ENCODE results near the gene COL28A1.
"Not testable (repeated sequence)": the region's sequence is repeated elsewhere in the genome, so short reads cannot be mapped to it uniquely, and the experiment has no call there.

Gene COL28A1

GRCh38 chr7:7486362-7486761 lies 49.3 kb downstream of the COL28A1 start:
- TF ChIP-seq CTCF (IDR thresholded peaks at IDR 0.05): no peak
- H3K9ac ChIP-seq: no peak overlapping the region

DNA sequence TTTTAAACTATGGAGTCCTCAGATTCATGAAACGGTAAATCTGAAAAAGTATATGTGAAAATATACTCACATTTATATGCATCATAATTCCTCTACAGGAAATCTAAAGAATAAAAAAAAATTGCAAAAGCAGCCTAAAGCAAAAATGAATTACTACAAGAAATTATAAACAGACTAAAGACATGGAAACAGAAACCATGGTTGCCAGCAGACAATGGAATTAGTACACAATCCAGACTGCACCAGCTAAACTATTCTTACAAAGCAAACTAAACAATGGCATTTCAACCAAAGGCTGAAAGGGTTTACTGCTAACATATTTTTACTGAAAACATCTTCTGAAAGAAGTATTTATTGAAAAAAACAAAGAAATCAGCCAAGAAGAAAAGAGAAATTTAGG lies 51.6 kb downstream of the COL28A1 start:
- H3K4me2 ChIP-seq (ENCODE audit: low read length): no peak overlapping the region
- no peaks in the 10 kb centered on the region for H3K9me3 ChIP-seq (ENCODE audit: control insufficient read depth, low read length)
- H3K9ac ChIP-seq: no peak overlapping the region
- no peaks in the 10 kb centered on the region for H3K27me3 ChIP-seq (ENCODE audit: control insufficient read depth, insufficient read depth, low read length)
- no peaks in the 10 kb centered on the region for H3K79me2 ChIP-seq
- TF ChIP-seq CTCF (IDR thresholded peaks at IDR 0.05): no peak
- no peak overlapping the region for H3K27ac ChIP-seq
- no peak overlapping the region for H2AFZ ChIP-seq
- no peaks in the 10 kb centered on the region for H3K4me1 ChIP-seq
- no peaks in the 10 kb centered on the region for H3K36me3 ChIP-seq (ENCODE audit: control insufficient read depth, insufficient read depth, low read length)
- H3K4me3 ChIP-seq (ENCODE audit: low read depth, low read length): no peak overlapping the region

More at GRCh38 chr7:7486362-7486761, 49.3 kb downstream of the COL28A1 start:
- Histone ChIP-seq H3K4me2 (ENCODE audit: low read length) (no peak overlapping the region), H3K9me3 (ENCODE audit: control insufficient read depth, low read length) (no peaks in the 10 kb centered on the region), H3K27ac (no peak overlapping the region), H3K36me3 (ENCODE audit: control insufficient read depth, insufficient read depth, low read length) (no peaks in the 10 kb centered on the region), H3K4me1 (no peaks in the 10 kb centered on the region), H3K4me3 (ENCODE audit: low read depth, low read length) (no peak overlapping the region), H3K79me2 (no peaks in the 10 kb centered on the region), H3K27me3 (ENCODE audit: control insufficient read depth, insufficient read depth, low read length) (no peaks in the 10 kb centered on the region), H2AFZ (no peak overlapping the region)

- H3K9me3 ChIP-seq (ENCODE audit: control insufficient read depth, low read length): no peaks in the 10 kb centered on the region
- no peak overlapping the region for H3K4me3 ChIP-seq (ENCODE audit: low read depth, low read length)
- H3K79me2 ChIP-seq: no peaks in the 10 kb centered on the region
- no peak for TF ChIP-seq CTCF (IDR thresholded peaks at IDR 0.05)
- no peak overlapping the region for H2AFZ ChIP-seq
- H3K4me1 ChIP-seq: no peaks in the 10 kb centered on the region
- no peak overlapping the region for H3K27ac ChIP-seq
- no peak overlapping the region for H3K9ac ChIP-seq
- H3K27me3 ChIP-seq (ENCODE audit: control insufficient read depth, insufficient read depth, low read length): no peaks in the 10 kb centered on the region
- no peaks in the 10 kb centered on the region for H3K36me3 ChIP-seq (ENCODE audit: control insufficient read depth, insufficient read depth, low read length)
- no peak overlapping the region for H3K4me2 ChIP-seq (ENCODE audit: low read length)
Measured at GRCh38 chr7:7481802-7482201, 53.9 kb downstream of the COL28A1 start.

GRCh38 chr7:7479275-7479805 lies 56.3 kb downstream of the COL28A1 start:
- Histone ChIP-seq H3K79me2 (no peaks in the 10 kb centered on the region), H3K4me1 (no peaks in the 10 kb centered on the region), H3K4me3 (ENCODE audit: low read depth, low read length) (no peak overlapping the region), H3K36me3 (ENCODE audit: control insufficient read depth, insufficient read depth, low read length) (no peaks in the 10 kb centered on the region), H3K27me3 (ENCODE audit: control insufficient read depth, insufficient read depth, low read length) (no peaks in the 10 kb centered on the region), H3K9me3 (ENCODE audit: control insufficient read depth, low read length) (no peaks in the 10 kb centered on the region), H3K9ac (no peak overlapping the region), H2AFZ (no peak overlapping the region), H3K4me2 (ENCODE audit: low read length) (no peak overlapping the region), H3K27ac (no peak overlapping the region)
- TF ChIP-seq CTCF (IDR thresholded peaks at IDR 0.05): no peak

GRCh38 chr7:7478569-7478968 lies 57.1 kb downstream of the COL28A1 start:
- Histone ChIP-seq H3K27ac (no peak overlapping the region), H2AFZ (no peak overlapping the region), H3K9ac (no peak overlapping the region), H3K4me2 (ENCODE audit: low read length) (no peak overlapping the region), H3K27me3 (ENCODE audit: control insufficient read depth, insufficient read depth, low read length) (no peaks in the 10 kb centered on the region), H3K4me3 (ENCODE audit: low read depth, low read length) (no peak overlapping the region), H3K36me3 (ENCODE audit: control insufficient read depth, insufficient read depth, low read length) (no peaks in the 10 kb centered on the region), H3K79me2 (no peaks in the 10 kb centered on the region), H3K4me1 (no peaks in the 10 kb centered on the region), H3K9me3 (ENCODE audit: control insufficient read depth, low read length) (no peaks in the 10 kb centered on the region)
- no peak for TF ChIP-seq CTCF (IDR thresholded peaks at IDR 0.05)

DNA sequence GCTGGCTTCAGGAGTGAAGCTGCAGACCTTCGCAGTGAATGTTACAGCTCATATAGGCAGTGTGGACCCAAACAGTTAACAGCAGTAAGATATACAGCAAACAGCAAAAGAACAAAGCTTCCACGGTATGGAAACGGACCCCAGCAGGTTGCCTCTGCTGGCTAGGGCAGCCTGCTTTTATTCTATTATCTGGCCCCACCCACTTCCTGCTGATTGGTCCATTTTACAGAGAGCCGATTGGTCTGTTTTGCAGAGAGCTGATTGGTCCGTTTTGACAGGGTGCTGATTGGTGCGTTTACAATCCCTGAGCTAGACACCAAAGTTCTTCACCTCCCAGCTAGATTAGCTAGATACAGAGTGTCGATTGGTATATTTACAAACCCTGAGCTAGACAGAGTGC lies 58.0 kb downstream of the COL28A1 start:
- not testable (repeated sequence) for H3K4me3 ChIP-seq (ENCODE audit: low read depth, low read length); H3K4me1 ChIP-seq; H3K9ac ChIP-seq; H3K4me2 ChIP-seq (ENCODE audit: low read length); H3K27me3 ChIP-seq (ENCODE audit: control insufficient read depth, insufficient read depth, low read length); H3K27ac ChIP-seq; H3K79me2 ChIP-seq; H3K36me3 ChIP-seq (ENCODE audit: control insufficient read depth, insufficient read depth, low read length); H2AFZ ChIP-seq; H3K9me3 ChIP-seq (ENCODE audit: control insufficient read depth, low read length)
